Vagina (tissue), 2 donors: Measurements from ENCODE around the gene MC2R. TPM values are rescaled to one million over a fixed set of nuclear protein-coding genes. Genes with fewer than 3 reads are reported as not detected.
A peak's percentile ranks its signal among the peaks of the same experiment; 100 is the strongest.

Source experiments
- DNase-seq, 2 donors: peaks; one replicate each; pipeline ENCODE4 v3.0.0-alpha.2; 2017; ENCODE audit errors: extremely low spot score in 2 of 2
- H3K27ac ChIP-seq: fragments of 200-600 bp; sonication (generic); one replicate; pipeline ENCODE4 v1.5.1; 2019
- H3K27me3 ChIP-seq: fragments of 200-600 bp; sonication (generic); one replicate; pipeline ENCODE4 v1.5.1; 2019
- H3K36me3 ChIP-seq, 2 donors: fragments of 200-600 bp; sonication (generic); one replicate each; pipeline ENCODE4 v1.5.1; 2017 to 2019
- H3K4me1 ChIP-seq: fragments of 200-600 bp; sonication (generic); one replicate; pipeline ENCODE4 v1.5.1; 2019
- H3K4me3 ChIP-seq, 2 donors: fragments of 200-600 bp; sonication (generic); 1 replicate in 1 of 2; 2 replicates in 1 of 2; pipeline ENCODE4 v1.5.1; 2016 to 2019
- H3K9me3 ChIP-seq: fragments of 200-600 bp; sonication (generic); one replicate; pipeline ENCODE4 v1.5.1; 2019
- POLR2A ChIP-seq, 2 donors: fragments of 450-650 bp; IDR thresholded peaks; one replicate each; pipeline ENCODE4 v1.6.1; 2017; ENCODE audit warnings: antibody characterized with exemption in 2 of 2, mild to moderate bottlenecking in 2 of 2, moderate library complexity in 2 of 2
- POLR2AphosphoS5 ChIP-seq, 2 donors: sonication (generic); formaldehyde crosslinking; IDR thresholded peaks; one replicate each; pipeline ENCODE4 v1.9.0; 2017; ENCODE audit warnings: antibody characterized with exemption in 2 of 2, mild to moderate bottlenecking in 2 of 2, low read depth in 1 of 2; ENCODE audit not compliant: insufficient read depth in 1 of 2
- intact Hi-C: fragments of 100-400 bp; cut with DNase I; formaldehyde crosslinking; loops from one replicate; pipeline ENCODE4 v1.15.1; 2023
- total RNA-seq: library from RNA; depleted of rRNA; stranded (reverse); fragments of >200 nt; gene quantifications from one replicate; pipeline ENCODE4 v1.2.3, GENCODE V29; 2016
- TF ChIP-seq, protein P1 (sequence below), 3 experiments: fragments of 450-650 bp in 2 of 3; fragments of 200-600 bp in 1 of 3; sonication (generic) in 1 of 3; IDR thresholded peaks; one replicate each; pipeline ENCODE4 v1.5.1; 2017 to 2019; ENCODE audit warnings: antibody characterized with exemption in 3 of 3, mild to moderate bottlenecking in 2 of 3, moderate library complexity in 2 of 3

The MC2R gene
- total RNA-seq, 1 donor from 2014 or later: not detected

DNA sequence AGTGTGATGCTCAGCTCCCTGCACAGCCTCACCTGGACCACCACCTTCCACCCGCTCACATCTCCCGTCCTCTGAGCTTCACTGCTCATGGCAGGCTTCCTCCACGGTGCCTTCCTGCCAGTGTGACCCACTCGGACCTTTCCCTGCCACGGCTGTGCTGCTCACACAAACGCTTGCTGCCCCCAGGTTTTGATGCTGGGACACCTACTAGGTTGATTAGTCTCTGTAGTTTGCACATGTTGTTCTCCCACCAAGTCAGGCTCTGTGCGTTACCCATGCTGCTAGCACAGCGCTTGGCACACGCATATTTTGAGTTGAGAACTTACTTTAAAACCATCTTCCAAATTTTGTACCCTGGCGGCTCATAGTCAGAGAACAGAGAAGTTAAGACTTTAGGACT lies 2.1 kb downstream of the MC2R start:
- Histone ChIP-seq H3K4me3 (no peak overlapping the region), H3K36me3 (no peaks in the 10 kb centered on the region), H3K27me3 (no peaks in the 10 kb centered on the region), H3K27ac (no peak overlapping the region), H3K4me1 (no peaks in the 10 kb centered on the region), H3K9me3 (no peaks in the 10 kb centered on the region)
- TF ChIP-seq POLR2A (IDR thresholded peaks at IDR 0.05): no peak
- TF ChIP-seq, protein P1, sequence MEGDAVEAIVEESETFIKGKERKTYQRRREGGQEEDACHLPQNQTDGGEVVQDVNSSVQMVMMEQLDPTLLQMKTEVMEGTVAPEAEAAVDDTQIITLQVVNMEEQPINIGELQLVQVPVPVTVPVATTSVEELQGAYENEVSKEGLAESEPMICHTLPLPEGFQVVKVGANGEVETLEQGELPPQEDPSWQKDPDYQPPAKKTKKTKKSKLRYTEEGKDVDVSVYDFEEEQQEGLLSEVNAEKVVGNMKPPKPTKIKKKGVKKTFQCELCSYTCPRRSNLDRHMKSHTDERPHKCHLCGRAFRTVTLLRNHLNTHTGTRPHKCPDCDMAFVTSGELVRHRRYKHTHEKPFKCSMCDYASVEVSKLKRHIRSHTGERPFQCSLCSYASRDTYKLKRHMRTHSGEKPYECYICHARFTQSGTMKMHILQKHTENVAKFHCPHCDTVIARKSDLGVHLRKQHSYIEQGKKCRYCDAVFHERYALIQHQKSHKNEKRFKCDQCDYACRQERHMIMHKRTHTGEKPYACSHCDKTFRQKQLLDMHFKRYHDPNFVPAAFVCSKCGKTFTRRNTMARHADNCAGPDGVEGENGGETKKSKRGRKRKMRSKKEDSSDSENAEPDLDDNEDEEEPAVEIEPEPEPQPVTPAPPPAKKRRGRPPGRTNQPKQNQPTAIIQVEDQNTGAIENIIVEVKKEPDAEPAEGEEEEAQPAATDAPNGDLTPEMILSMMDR (IDR thresholded peaks at IDR 0.05): no peak
- no peak for TF ChIP-seq POLR2AphosphoS5 (IDR thresholded peaks at IDR 0.05; ENCODE audit: insufficient read depth in 1 of 2, low read depth in 1 of 2)
- DNase-seq: peak in 1 of 2 donors; percentile 65
- intact Hi-C loops: no loop called here

GRCh38 chr18:13912601-13913000 lies 2.7 kb downstream of the MC2R start:
- no peak for DNase-seq
- H3K9me3 ChIP-seq: no peaks in the 10 kb centered on the region
- H3K27me3 ChIP-seq: no peaks in the 10 kb centered on the region
- TF ChIP-seq, protein P1 (IDR thresholded peaks at IDR 0.05): no peak
- TF ChIP-seq POLR2A (IDR thresholded peaks at IDR 0.05) (no peak), POLR2AphosphoS5 (IDR thresholded peaks at IDR 0.05; ENCODE audit: insufficient read depth in 1 of 2, low read depth in 1 of 2) (no peak)
- H3K27ac ChIP-seq: no peak overlapping the region
- H3K4me1 ChIP-seq: no peaks in the 10 kb centered on the region
- intact Hi-C loops: no loop called here
- H3K36me3 ChIP-seq: no peaks in the 10 kb centered on the region
- no peak overlapping the region for H3K4me3 ChIP-seq

GRCh38 chr18:13910986-13911385 lies 4.3 kb downstream of the MC2R start:
- no peaks in the 10 kb centered on the region for H3K27me3 ChIP-seq
- TF ChIP-seq POLR2AphosphoS5 (IDR thresholded peaks at IDR 0.05; ENCODE audit: insufficient read depth in 1 of 2, low read depth in 1 of 2) (no peak), POLR2A (IDR thresholded peaks at IDR 0.05) (no peak)
- TF ChIP-seq, protein P1 (IDR thresholded peaks at IDR 0.05): no peak
- no peaks in the 10 kb centered on the region for H3K9me3 ChIP-seq
- DNase-seq: no peak
- H3K4me1 ChIP-seq: no peaks in the 10 kb centered on the region
- H3K4me3 ChIP-seq: no peak overlapping the region
- no peak overlapping the region for H3K27ac ChIP-seq
- intact Hi-C loops: no loop called here
- H3K36me3 ChIP-seq: no peaks in the 10 kb centered on the region

- intact Hi-C loops: no loop called here
These were observed 4.8 kb downstream of the MC2R start for GRCh38 chr18:13910501-13910900.

More at GRCh38 chr18:13910501-13910900, 4.8 kb downstream of the MC2R start:
- Histone ChIP-seq H3K9me3 (no peaks in the 10 kb centered on the region), H3K27ac (no peak overlapping the region), H3K4me3 (no peak overlapping the region), H3K27me3 (no peaks in the 10 kb centered on the region), H3K4me1 (no peaks in the 10 kb centered on the region), H3K36me3 (no peaks in the 10 kb centered on the region)
- no peak for DNase-seq
- TF ChIP-seq POLR2A (IDR thresholded peaks at IDR 0.05) (no peak), POLR2AphosphoS5 (IDR thresholded peaks at IDR 0.05; ENCODE audit: insufficient read depth in 1 of 2, low read depth in 1 of 2) (no peak)
- TF ChIP-seq, protein P1 (IDR thresholded peaks at IDR 0.05): no peak
